ES-I3 (cell line): ENCODE measurements around the gene BCAR3.

ENCODE experiments used
- H3K36me3 ChIP-seq: 2 replicates; pipeline ENCODE4 v1.6.1; 2013; ENCODE audit warnings: mild to moderate bottlenecking, low read length, control low read depth, moderate library complexity; ENCODE audit not compliant: insufficient read depth
- H3K4me1 ChIP-seq: 2 replicates; pipeline ENCODE4 v1.6.1; 2013; ENCODE audit warnings: mild to moderate bottlenecking, control low read depth, low read length; ENCODE audit not compliant: insufficient read depth
- H3K9ac ChIP-seq: 2 replicates; pipeline ENCODE4 v1.6.1; 2013; ENCODE audit warnings: low read depth, mild to moderate bottlenecking, low read length, moderate library complexity
- H3K9me3 ChIP-seq: 2 replicates; pipeline ENCODE4 v1.6.1; 2013; ENCODE audit warnings: mild to moderate bottlenecking, low read length, moderate library complexity; ENCODE audit not compliant: control insufficient read depth, insufficient read depth

The BCAR3 gene

GRCh38 chr1:93638307-93638847 lies 43.3 kb downstream of the BCAR3 start:
- H3K36me3 ChIP-seq, result no peaks in the 10 kb centered on the region
- H3K4me1 ChIP-seq, result peaks cover 6% of the 10 kb centered on the region
- peaks cover 6% of the 10 kb centered on the region; the same call in 1 of the 2 replicates for H3K9me3 ChIP-seq
- no peak overlapping the region for H3K9ac ChIP-seq

- Histone ChIP-seq H3K36me3 (no peaks in the 10 kb centered on the region), H3K4me1 (peaks cover 6% of the 10 kb centered on the region), H3K9me3 (peaks cover 8% of the 10 kb centered on the region; the same call in 1 of the 2 replicates), H3K9ac (no peak overlapping the region)
Measured at GRCh38 chr1:93636712-93637111, 44.9 kb downstream of the BCAR3 start.

GRCh38 chr1:93635614-93636543 lies 45.8 kb downstream of the BCAR3 start:
- Histone ChIP-seq H3K9ac (no peak overlapping the region), H3K36me3 (no peaks in the 10 kb centered on the region), H3K4me1 (peaks cover 6% of the 10 kb centered on the region), H3K9me3 (peaks cover 8% of the 10 kb centered on the region; the same call in 1 of the 2 replicates)

GRCh38 chr1:93633313-93633712 lies 48.3 kb downstream of the BCAR3 start:
- Histone ChIP-seq H3K9ac (no peak overlapping the region), H3K36me3 (no peaks in the 10 kb centered on the region), H3K9me3 (peaks cover 8% of the 10 kb centered on the region; the same call in 1 of the 2 replicates), H3K4me1 (peaks cover 6% of the 10 kb centered on the region)

GRCh38 chr1:93631626-93632365 lies 49.8 kb downstream of the BCAR3 start:
- Histone ChIP-seq H3K9ac (no peak overlapping the region), H3K9me3 (peaks cover 8% of the 10 kb centered on the region; the same call in 1 of the 2 replicates), H3K36me3 (no peaks in the 10 kb centered on the region), H3K4me1 (peaks cover 6% of the 10 kb centered on the region)

- Histone ChIP-seq H3K4me1 (peaks cover 10% of the 10 kb centered on the region; the same call in 1 of the 2 replicates), H3K36me3 (no peaks in the 10 kb centered on the region), H3K9me3 (peaks cover 8% of the 10 kb centered on the region; the same call in 1 of the 2 replicates), H3K9ac (no peak overlapping the region)
Measured at GRCh38 chr1:93630168-93630567, 51.5 kb downstream of the BCAR3 start.

- Histone ChIP-seq H3K9ac (no peak overlapping the region), H3K36me3 (no peaks in the 10 kb centered on the region), H3K9me3 (peaks cover 3% of the 10 kb centered on the region; the same call in 1 of the 2 replicates), H3K4me1 (peaks cover 10% of the 10 kb centered on the region; the same call in 1 of the 2 replicates)
Measured at GRCh38 chr1:93629101-93630059, 52.3 kb downstream of the BCAR3 start.

- Histone ChIP-seq H3K4me1 (peaks cover 10% of the 10 kb centered on the region; the same call in 1 of the 2 replicates), H3K9ac (no peak overlapping the region), H3K36me3 (no peaks in the 10 kb centered on the region), H3K9me3 (peaks cover 3% of the 10 kb centered on the region; the same call in 1 of the 2 replicates)
Measured at GRCh38 chr1:93628681-93629080, 53.0 kb downstream of the BCAR3 start.

- no peaks in the 10 kb centered on the region for H3K36me3 ChIP-seq
- H3K4me1 ChIP-seq, result peaks cover 10% of the 10 kb centered on the region; the same call in 1 of the 2 replicates
- H3K9ac ChIP-seq, result no peak overlapping the region
Measured at GRCh38 chr1:93625582-93626327, 55.9 kb downstream of the BCAR3 start.

GRCh38 chr1:93623875-93624274 lies 57.8 kb downstream of the BCAR3 start:
- H3K36me3 ChIP-seq, result no peaks in the 10 kb centered on the region
- peaks cover 10% of the 10 kb centered on the region; the same call in 1 of the 2 replicates for H3K4me1 ChIP-seq
- no peaks in the 10 kb centered on the region for H3K9me3 ChIP-seq
- no peak overlapping the region for H3K9ac ChIP-seq

More at GRCh38 chr1:93625582-93626327, 55.9 kb downstream of the BCAR3 start:
- no peaks in the 10 kb centered on the region for H3K9me3 ChIP-seq

GRCh38 chr1:93623436-93623835 lies 58.2 kb downstream of the BCAR3 start:
- no peak overlapping the region for H3K9ac ChIP-seq
- no peaks in the 10 kb centered on the region for H3K36me3 ChIP-seq
- peaks cover 13% of the 10 kb centered on the region for H3K4me1 ChIP-seq
- H3K9me3 ChIP-seq, result no peaks in the 10 kb centered on the region

- Histone ChIP-seq H3K36me3 (no peaks in the 10 kb centered on the region), H3K9ac (no peak overlapping the region), H3K4me1 (peaks cover 30% of the 10 kb centered on the region), H3K9me3 (no peaks in the 10 kb centered on the region)
Measured at GRCh38 chr1:93621246-93621645, 60.4 kb downstream of the BCAR3 start.

- no peaks in the 10 kb centered on the region for H3K9me3 ChIP-seq
- peaks cover 30% of the 10 kb centered on the region for H3K4me1 ChIP-seq
- no peak overlapping the region for H3K9ac ChIP-seq
- no peaks in the 10 kb centered on the region for H3K36me3 ChIP-seq
Measured at GRCh38 chr1:93620841-93621210, 60.8 kb downstream of the BCAR3 start.
